SK-N-SH (cell line): ENCODE measurements around the gene BOC. TPM values are rescaled to one million over a fixed set of nuclear protein-coding genes. Genes with fewer than 3 reads are reported as not detected.

Experiments
- CTCF ChIA-PET: fragments of 300-600, 350-600 bp; formaldehyde crosslinking; extraction: SDS; loops from one replicate; lab custom pipeline; 2021; lab: Yijun Ruan, JAX
- POLR2A ChIA-PET: fragments of 350-600 bp; sonication (Branson Sonifier 250); formaldehyde crosslinking; extraction: SDS; loops from one replicate; lab custom pipeline; 2020; ENCODE audit warnings: antibody characterized with exemption, inconsistent platforms; lab: Yijun Ruan, JAX
- DNase-seq: peaks from one replicate; pipeline ENCODE4 v3.0.0; 2012
- H2AFZ ChIP-seq: fragments of 200-600 bp; sonication (generic); 2 replicates; pipeline ENCODE4 v1.8.1; 2016; ENCODE audit warnings: antibody characterized with exemption, mild to moderate bottlenecking, low read depth
- H3F3A ChIP-seq: fragments of 200-600 bp; sonication (generic); replicated peaks from 2 replicates; pipeline ENCODE3; 2016; ENCODE audit warnings: antibody characterized with exemption, mild to moderate bottlenecking; ENCODE audit not compliant: insufficient read depth
- H3K27ac ChIP-seq, 2 experiments: fragments of 200-500 bp in 1 of 2; fragments of 200-600 bp in 1 of 2; sonication (Bioruptor generic) in 1 of 2; sonication (generic), shearing (Covaris generic) in 1 of 2; 2 replicates each; pipeline versions ENCODE4 v1.5.1 to v1.6.1; 2014 to 2016; ENCODE audit warnings: low read depth in 2 of 2, inconsistent platforms in 1 of 2, low read length in 1 of 2, mild to moderate bottlenecking in 1 of 2, mixed read lengths in 1 of 2
- H3K27me3 ChIP-seq: fragments of 200-600 bp; sonication (generic), shearing (Covaris generic); 2 replicates; pipeline ENCODE4 v1.6.1; 2016; ENCODE audit warnings: mixed run types; ENCODE audit not compliant: insufficient read depth
- H3K36me3 ChIP-seq, 2 experiments: fragments of 200-500 bp in 1 of 2; fragments of 200-600 bp in 1 of 2; sonication (Bioruptor generic) in 1 of 2; sonication (generic) in 1 of 2; replicated peaks in 1 of 2; 2 replicates each; pipeline versions ENCODE3 to v1.5.1; 2014 to 2016; ENCODE audit warnings: low read length in 1 of 2, mild to moderate bottlenecking in 1 of 2; ENCODE audit not compliant: insufficient read depth in 2 of 2, control insufficient read depth in 1 of 2
- H3K4me1 ChIP-seq, 2 experiments: fragments of 200-500 bp in 1 of 2; fragments of 200-600 bp in 1 of 2; sonication (Bioruptor generic) in 1 of 2; sonication (generic), shearing (Covaris generic) in 1 of 2; 2 replicates each; pipeline versions ENCODE4 v1.5.1 to v1.6.1; 2014 to 2016; ENCODE audit warnings: low read depth in 1 of 2, low read length in 1 of 2, mixed run types in 1 of 2; ENCODE audit not compliant: insufficient read depth in 2 of 2, control insufficient read depth in 1 of 2
- H3K4me2 ChIP-seq: fragments of 200-600 bp; sonication (generic), shearing (Covaris generic); 2 replicates; pipeline ENCODE4 v1.6.1; 2017; ENCODE audit warnings: mixed run types
- H3K4me3 ChIP-seq, 2 experiments: fragments of 200-500 bp in 1 of 2; fragments of 200-600 bp in 1 of 2; sonication (Bioruptor generic) in 1 of 2; sonication (generic), shearing (Covaris generic) in 1 of 2; 2 replicates each; pipeline versions ENCODE4 v1.5.1 to v1.8.1; 2014 to 2016; ENCODE audit warnings: low read depth in 2 of 2, inconsistent platforms in 1 of 2, low read length in 1 of 2, mild to moderate bottlenecking in 1 of 2, mixed read lengths in 1 of 2, moderate library complexity in 1 of 2
- H3K79me2 ChIP-seq: fragments of 200-600 bp; sonication (generic); 2 replicates; pipeline ENCODE4 v1.8.1; 2017; ENCODE audit warnings: mild to moderate bottlenecking; ENCODE audit not compliant: insufficient read depth
- H3K9ac ChIP-seq: fragments of 200-600 bp; sonication (generic); 2 replicates; pipeline ENCODE4 v1.6.1; 2017; ENCODE audit warnings: mixed run types
- H3K9me2 ChIP-seq: fragments of 200-600 bp; sonication (generic); 2 replicates; pipeline ENCODE4 v1.6.1; 2017; ENCODE audit warnings: mixed run types
- H3K9me3 ChIP-seq: fragments of 200-600 bp; sonication (generic); 2 replicates; pipeline ENCODE4 v1.6.1; 2017; ENCODE audit warnings: mixed run types, mild to moderate bottlenecking, moderate library complexity
- H4K20me1 ChIP-seq: fragments of 200-600 bp; sonication (generic); 2 replicates; pipeline ENCODE4 v1.6.1; 2017; ENCODE audit warnings: mild to moderate bottlenecking, mixed run types; ENCODE audit not compliant: insufficient read depth
- CHD2 ChIP-seq: fragments of 150-350 bp; IDR thresholded peaks from 2 replicates; pipeline ENCODE4 v1.6.1; 2018; ENCODE audit warnings: low read length; ENCODE audit not compliant: partially characterized antibody
- ELF1 ChIP-seq: IDR thresholded peaks from 2 replicates; pipeline ENCODE4 v1.4.0; 2012
- EP300 ChIP-seq, 2 experiments: IDR thresholded peaks; 2 replicates each; pipeline versions ENCODE4 v1.4.0 to v1.6.1; 2012; ENCODE audit warnings: borderline replicate concordance in 1 of 2, low read depth in 1 of 2, low read length in 1 of 2
- FOXM1 ChIP-seq: IDR thresholded peaks from 2 replicates; pipeline ENCODE4 v1.4.0; 2012; ENCODE audit warnings: low read depth, mild to moderate bottlenecking
- GATA2 ChIP-seq: sonication (generic); formaldehyde crosslinking; IDR thresholded peaks from 2 replicates; pipeline ENCODE4 v1.5.0; 2020; ENCODE audit warnings: mild to moderate bottlenecking, missing genetic modification reagents
- MEF2A ChIP-seq: IDR thresholded peaks from 2 replicates; pipeline ENCODE4 v1.4.0; 2012; ENCODE audit warnings: low read depth, borderline replicate concordance
- NFIC ChIP-seq: IDR thresholded peaks from 2 replicates; pipeline ENCODE4 v1.4.0; 2012; ENCODE audit warnings: borderline replicate concordance
- NRF1 ChIP-seq: IDR thresholded peaks from 2 replicates; pipeline ENCODE4 v1.6.1; 2012; ENCODE audit warnings: low read depth, mild to moderate bottlenecking, low read length
- RAD21 ChIP-seq: IDR thresholded peaks from 2 replicates; pipeline ENCODE4 v1.6.1; 2012; ENCODE audit warnings: mild to moderate bottlenecking, low read length
- RCOR1 ChIP-seq: fragments of 150-350 bp; IDR thresholded peaks from 2 replicates; pipeline ENCODE4 v1.6.1; 2017; ENCODE audit warnings: antibody characterized with exemption, low read length
- REST ChIP-seq: IDR thresholded peaks from 2 replicates; pipeline ENCODE4 v1.6.1; 2012; ENCODE audit warnings: mild to moderate bottlenecking, low read depth, low read length, moderate library complexity
- SMC3 ChIP-seq: IDR thresholded peaks from 2 replicates; pipeline ENCODE4 v1.6.1; 2012; ENCODE audit warnings: low read depth, low read length, improper control_type of control experiment
- TAF1 ChIP-seq: IDR thresholded peaks from 2 replicates; pipeline ENCODE4 v1.6.1; 2012; ENCODE audit warnings: low read depth, mild to moderate bottlenecking, low read length, moderate library complexity, borderline replicate concordance
- TCF12 ChIP-seq: IDR thresholded peaks from 2 replicates; pipeline ENCODE4 v1.4.0; 2012
- TEAD4 ChIP-seq: IDR thresholded peaks from 2 replicates; pipeline ENCODE4 v1.4.0; 2012; ENCODE audit warnings: mild to moderate bottlenecking, borderline replicate concordance; ENCODE audit not compliant: insufficient read depth
- USF1 ChIP-seq: IDR thresholded peaks from 2 replicates; pipeline ENCODE4 v1.4.0; 2012; ENCODE audit warnings: low read depth, borderline replicate concordance
- YY1 ChIP-seq: IDR thresholded peaks from 2 replicates; pipeline ENCODE4 v1.4.0; 2012; ENCODE audit warnings: low read depth, mild to moderate bottlenecking
- ZBTB33 ChIP-seq: IDR thresholded peaks from 2 replicates; pipeline ENCODE4 v1.4.0; 2012; ENCODE audit warnings: low read depth, borderline replicate concordance
- WGBS: methylation state at CpG from one replicate; pipeline ENCODE4 v1.1.6; 2017; ENCODE audit warnings: low lambda C conversion rate; 5-methylcytosine and 5-hydroxymethylcytosine counted together
- polyA plus RNA-seq, 3 experiments: library from polyadenylated mRNA; depleted of rRNA; stranded (reverse); fragments of >200 nt; gene quantifications; 2 replicates each; pipeline ENCODE4 v1.2.3, GENCODE V29; 2012

The BOC gene
- polyA plus RNA-seq, 1 of the 3 experiments (the other 2 are of a cell fraction), result 6.6 TPM

GRCh38 chr3:113193719-113194118, 17.6 kb upstream of the BOC start:
- Histone ChIP-seq H3K4me3 (no peak overlapping the region), H3K27ac (peak overlapping the region in 1 of 2 experiments; percentile 86; a peak in 2 of 4 replicates), H3K27me3 (no peaks in the 10 kb centered on the region), H2AFZ (peak overlapping the region; percentile 30; the same call in 1 of the 2 replicates), H3K9me3 (peaks cover 9% of the 10 kb centered on the region; the same call in 1 of the 2 replicates), H3K9me2 (no peaks in the 10 kb centered on the region), H3K79me2 (no peaks in the 10 kb centered on the region), H3K4me1 (peaks cover 0 to 34% of the 10 kb centered on the region in 2 experiments; a peak in 2 of 4 replicates), H3K9ac (no peak overlapping the region), H4K20me1 (no peaks in the 10 kb centered on the region), H3F3A (no peaks in the 10 kb centered on the region), H3K4me2 (no peak overlapping the region), H3K36me3 (no peaks in the 10 kb centered on the region)
- DNase-seq, result no peak
- ChIA-PET CTCF (interaction anchor here (0.9 to 1.4 kb wide), 4 partner anchors 24 to 143 kb away, joined by 3 to 5 read pairs (median 4); no protein-coding TSS in a partner anchor), POLR2A (no interaction called here)
- no peak for TF ChIP-seq FOXM1
- no peak for TF ChIP-seq RAD21
- no peak for TF ChIP-seq RCOR1
- no peak for TF ChIP-seq NFIC
- no peak for TF ChIP-seq TCF12
- TF ChIP-seq MEF2A, result no peak
- no peak for TF ChIP-seq REST
- no peak for TF ChIP-seq EP300 (IDR thresholded peaks at IDR 0.05; ENCODE audit: borderline replicate concordance in 1 of 2, low read depth in 1 of 2, low read length in 1 of 2)
- no peak for TF ChIP-seq ELF1
- TF ChIP-seq TAF1, result no peak
- TF ChIP-seq NRF1, result no peak
- no peak for TF ChIP-seq CHD2
- no peak for TF ChIP-seq ZBTB33
- TF ChIP-seq TEAD4, result no peak
- no peak for TF ChIP-seq SMC3
- TF ChIP-seq USF1, result no peak
- TF ChIP-seq YY1, result no peak
- TF ChIP-seq GATA2 (CRISPR knock-in tag), result no peak
- WGBS, result 53% methylated on average over 1 of the region's 1 CpG
